ENCODE results near the gene VPS26C. TPM values are rescaled to one million over a fixed set of nuclear protein-coding genes. Genes with fewer than 3 reads are reported as not detected.

Gene VPS26C
- polyA plus RNA-seq, 6 donors from 2014 or later: 46.1 to 64.6 (median 61.0) TPM

GRCh38 chr21:37220981-37221664, 46.0 kb downstream of the VPS26C start:
- peaks cover 0 to 4% (median 0%) of the 10 kb centered on the region in 7 donors for H3K9me3 Mint-ChIP-seq
- H3K27me3 Mint-ChIP-seq: no peaks in the 10 kb centered on the region
- DNase-seq: peak; percentile 87
- peak; percentile 87 for ATAC-seq (ENCODE audit: low read depth in 2 of 2)
- peak overlapping the region; percentile 81 to 96 (median 94) for H3K4me3 Mint-ChIP-seq
- H3K27ac Mint-ChIP-seq: peak overlapping the region; percentile 31 to 96 (median 91)
- peaks cover 0 to 7% of the 10 kb centered on the region in 2 donors for H3K36me3 Mint-ChIP-seq
- peaks cover 18 to 42% (median 31%) of the 10 kb centered on the region in 3 donors for H3K4me1 Mint-ChIP-seq

GRCh38 chr21:37220433-37220980, 46.6 kb downstream of the VPS26C start:
- Mint-ChIP-seq H3K4me1 (peaks cover 12 to 36% (median 26%) of the 10 kb centered on the region in 3 donors), H3K27ac (peak overlapping the region; percentile 31 to 96 (median 91)), H3K9me3 (peaks cover 0 to 4% (median 0%) of the 10 kb centered on the region in 7 donors), H3K27me3 (no peaks in the 10 kb centered on the region), H3K4me3 (peak overlapping the region; percentile 81 to 96 (median 94)), H3K36me3 (peaks cover 0 to under 1% of the 10 kb centered on the region in 2 donors)
- peak; percentile 18 to 27 for ATAC-seq (ENCODE audit: low read depth in 2 of 2)
- no peak for DNase-seq

DNA sequence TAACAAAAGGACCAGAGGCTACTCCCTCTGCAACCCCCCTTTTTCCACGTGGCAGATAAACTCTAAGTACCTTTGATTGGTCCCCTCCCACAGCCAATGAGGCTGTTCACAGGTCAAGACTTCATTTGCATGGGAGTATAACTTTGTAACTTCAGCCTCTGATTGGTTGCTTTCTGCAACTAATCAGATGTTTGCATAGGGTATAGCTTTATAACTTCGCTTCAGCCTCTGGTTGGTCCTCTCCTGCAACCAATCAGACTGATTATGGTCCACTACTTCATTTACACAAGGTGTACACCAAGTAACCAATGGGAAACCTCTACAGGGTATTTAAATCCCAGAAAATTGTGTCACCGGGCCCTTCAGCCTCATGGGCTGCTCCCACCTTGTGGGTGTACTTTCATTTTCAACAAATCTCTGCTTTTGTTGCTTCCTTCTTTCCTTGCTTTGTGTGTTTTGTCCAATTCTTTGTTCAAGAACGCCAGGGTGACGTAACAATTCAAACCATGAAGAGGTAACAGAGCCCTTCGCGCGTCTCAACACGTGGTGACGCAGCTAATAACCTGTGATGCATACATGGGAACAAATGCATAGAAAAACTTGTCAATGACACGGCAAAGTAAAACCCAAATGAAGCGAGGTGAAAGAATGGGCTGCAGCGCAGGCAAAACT, 47.2 kb downstream of the VPS26C start:
- peak overlapping the region; percentile 31 to 95 (median 90) for H3K27ac Mint-ChIP-seq
- H3K4me3 Mint-ChIP-seq: peak overlapping the region; percentile 81 to 96 (median 94)
- no peaks in the 10 kb centered on the region for H3K36me3 Mint-ChIP-seq
- peak; percentile 20 for DNase-seq
- ATAC-seq (ENCODE audit: low read depth in 2 of 2): peak; percentile 0 to 2
- H3K4me1 Mint-ChIP-seq: peaks cover 7 to 30% (median 20%) of the 10 kb centered on the region in 3 donors
- peaks cover 0 to 4% (median 0%) of the 10 kb centered on the region in 7 donors for H3K9me3 Mint-ChIP-seq
- no peaks in the 10 kb centered on the region for H3K27me3 Mint-ChIP-seq

DNA sequence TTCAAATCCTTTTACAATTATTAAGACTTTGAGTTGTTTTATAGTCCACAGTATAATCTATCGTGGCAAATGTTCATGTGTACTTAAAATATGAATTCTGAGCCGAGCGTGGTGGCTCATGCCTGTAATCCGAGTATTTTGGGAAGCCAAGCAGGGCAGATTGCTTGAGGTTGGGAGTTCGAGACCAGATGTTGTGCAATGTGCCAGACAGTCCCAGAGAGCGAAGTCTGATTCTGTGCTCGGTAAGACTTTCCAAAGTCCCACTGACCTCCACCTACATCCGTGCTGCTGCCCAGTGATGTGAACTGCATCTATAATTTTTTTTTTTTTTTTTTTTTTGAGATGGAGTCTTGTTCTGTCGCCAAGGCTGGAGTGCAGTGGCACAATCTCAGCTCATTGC, 52.2 kb downstream of the VPS26C start:
- H3K9me3 Mint-ChIP-seq: peaks cover 0 to 6% (median 0%) of the 10 kb centered on the region in 7 donors
- H3K27ac Mint-ChIP-seq: no peak overlapping the region
- peaks cover 4 to 6% (median 4%) of the 10 kb centered on the region in 3 donors for H3K4me1 Mint-ChIP-seq
- H3K4me3 Mint-ChIP-seq: no peak overlapping the region
- no peaks in the 10 kb centered on the region for H3K36me3 Mint-ChIP-seq
- ATAC-seq (ENCODE audit: low read depth in 2 of 2) (no peak), DNase-seq (no peak)
- no peaks in the 10 kb centered on the region for H3K27me3 Mint-ChIP-seq

GRCh38 chr21:37210799-37211198, 56.3 kb downstream of the VPS26C start:
- H3K27ac Mint-ChIP-seq: no peak overlapping the region
- no peak overlapping the region for H3K4me3 Mint-ChIP-seq
- no peaks in the 10 kb centered on the region for H3K36me3 Mint-ChIP-seq
- ATAC-seq (ENCODE audit: low read depth in 2 of 2): no peak
- peaks cover 0 to 6% (median 0%) of the 10 kb centered on the region in 7 donors for H3K9me3 Mint-ChIP-seq
- peaks cover 18 to 27% (median 26%) of the 10 kb centered on the region in 3 donors for H3K4me1 Mint-ChIP-seq
- H3K27me3 Mint-ChIP-seq: no peaks in the 10 kb centered on the region
- DNase-seq: no peak

DNA sequence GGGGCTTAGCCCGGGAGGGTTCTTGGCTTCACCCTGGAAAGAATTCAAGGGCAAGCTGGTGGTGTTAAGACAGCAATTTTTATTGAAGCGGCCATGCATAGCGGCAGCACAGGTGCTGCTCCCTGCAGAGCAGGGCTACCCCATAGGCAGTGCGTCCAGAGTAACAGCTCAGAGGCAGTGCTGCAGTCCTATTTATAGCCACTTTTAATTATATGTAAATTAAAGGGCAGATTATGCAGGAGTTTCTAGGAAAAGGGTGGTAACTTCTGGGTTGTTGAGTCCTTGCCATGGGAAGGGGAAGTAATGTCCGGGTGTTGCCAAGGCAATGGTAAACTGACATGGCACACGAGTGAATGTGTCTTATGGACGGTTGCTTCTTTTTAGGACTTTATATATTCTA, 57.0 kb downstream of the VPS26C start:
- DNase-seq: no peak
- no peaks in the 10 kb centered on the region for H3K36me3 Mint-ChIP-seq

DNA sequence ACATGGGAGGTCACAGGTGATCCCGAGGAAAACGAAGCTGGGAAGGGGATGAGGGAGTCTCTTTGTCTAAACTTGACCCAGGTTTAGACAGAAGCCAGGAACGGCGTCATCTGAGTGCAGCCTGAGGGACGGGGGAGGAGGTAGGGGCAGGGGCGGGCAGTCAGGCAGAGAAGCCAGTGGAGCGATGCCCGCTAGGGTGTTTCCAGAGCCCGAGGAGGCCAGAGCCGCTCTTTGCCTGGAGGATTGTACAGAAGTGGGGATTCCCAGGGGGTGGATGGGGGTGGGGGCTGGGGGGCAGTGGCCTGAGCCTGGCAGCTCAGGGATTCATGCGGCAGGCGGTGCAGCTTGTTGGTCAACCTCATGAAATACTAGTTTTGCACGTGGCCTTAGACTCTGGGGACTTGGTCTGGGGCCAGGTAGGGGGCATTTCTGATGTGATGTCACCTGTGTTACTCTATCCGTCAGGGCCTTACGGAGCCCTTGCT, 58.4 kb downstream of the VPS26C start:
- Mint-ChIP-seq H3K36me3 (peaks cover 0 to 10% of the 10 kb centered on the region in 2 donors), H3K27ac (peak overlapping the region; percentile 52 to 95 (median 82)), H3K9me3 (peaks cover 0 to 6% (median 0%) of the 10 kb centered on the region in 7 donors), H3K27me3 (no peaks in the 10 kb centered on the region), H3K4me1 (peaks cover 18 to 27% (median 26%) of the 10 kb centered on the region in 3 donors), H3K4me3 (peak overlapping the region; percentile 67 to 93 (median 83))
- ATAC-seq (ENCODE audit: low read depth in 2 of 2) (peak; percentile 73 to 83), DNase-seq (no peak)

More for the DNA sequence above, 57.0 kb downstream of the VPS26C start:
- Mint-ChIP-seq H3K9me3 (peaks cover 0 to 6% (median 0%) of the 10 kb centered on the region in 7 donors), H3K4me3 (peak overlapping the region in 2 of 8 donors; percentile 7 to 72), H3K4me1 (peaks cover 18 to 27% (median 26%) of the 10 kb centered on the region in 3 donors), H3K27ac (peak overlapping the region in 1 of 6 donors; percentile 88), H3K27me3 (no peaks in the 10 kb centered on the region)
- ATAC-seq (ENCODE audit: low read depth in 2 of 2): no peak

DNA sequence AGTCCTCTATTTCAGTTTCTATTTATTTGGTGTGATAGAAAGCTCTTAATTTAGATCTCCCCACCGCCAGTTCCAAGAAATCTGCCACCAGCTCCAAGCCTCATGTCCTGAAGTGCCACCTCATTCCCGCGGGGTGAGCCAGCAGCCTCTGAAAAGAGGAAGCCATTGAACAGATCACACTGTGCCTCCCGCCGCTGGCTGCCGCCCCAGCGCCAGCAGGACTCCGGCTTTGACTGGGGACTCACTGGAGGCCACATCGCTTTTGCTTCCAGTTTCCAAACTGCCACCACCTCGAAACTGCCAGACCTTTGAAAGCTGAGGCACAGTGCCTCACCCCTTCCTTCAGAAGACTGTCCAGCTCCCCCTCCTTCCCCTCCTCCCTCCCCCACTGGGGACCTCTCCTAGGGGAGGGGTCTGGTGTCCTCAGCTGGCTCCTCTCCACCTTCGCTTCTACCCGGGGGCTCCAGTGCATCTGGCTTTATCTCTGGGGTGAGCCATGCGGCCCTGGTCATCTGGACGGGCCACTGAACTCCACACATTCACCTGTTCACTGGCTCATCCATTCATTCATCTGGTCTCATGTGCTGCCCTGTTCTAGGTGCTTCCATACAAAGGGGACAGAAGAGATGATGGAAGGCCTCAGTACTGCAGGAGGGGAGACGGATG, 58.9 kb downstream of the VPS26C start:
- Mint-ChIP-seq H3K36me3 (peaks cover 0 to 10% of the 10 kb centered on the region in 2 donors), H3K9me3 (peaks cover 0 to 6% (median 0%) of the 10 kb centered on the region in 7 donors), H3K27me3 (no peaks in the 10 kb centered on the region), H3K4me1 (peaks cover 18 to 27% (median 26%) of the 10 kb centered on the region in 3 donors), H3K4me3 (peak overlapping the region; percentile 67 to 93 (median 83)), H3K27ac (peak overlapping the region; percentile 36 to 95 (median 79))
- DNase-seq: peak; percentile 60
- peak; percentile 83 to 86 for ATAC-seq (ENCODE audit: low read depth in 2 of 2)

- Mint-ChIP-seq H3K36me3 (peaks cover 5 to 14% of the 10 kb centered on the region in 2 donors), H3K9me3 (peaks cover 0 to 6% (median 0%) of the 10 kb centered on the region in 7 donors), H3K27ac (peak overlapping the region in 5 of 6 donors; percentile 16 to 91 (median 70)), H3K4me1 (peaks cover 18 to 27% (median 26%) of the 10 kb centered on the region in 3 donors), H3K4me3 (peak overlapping the region; percentile 67 to 93 (median 83)), H3K27me3 (no peaks in the 10 kb centered on the region)
- DNase-seq (no peak), ATAC-seq (ENCODE audit: low read depth in 2 of 2) (peak; percentile 1)
These were observed 59.6 kb downstream of the VPS26C start for GRCh38 chr21:37207441-37208009.

GRCh38 chr21:37206496-37206895, 60.6 kb downstream of the VPS26C start:
- Mint-ChIP-seq H3K4me1 (peaks cover 18 to 27% (median 26%) of the 10 kb centered on the region in 3 donors), H3K27me3 (no peaks in the 10 kb centered on the region), H3K4me3 (peak overlapping the region in 1 of 8 donors; percentile 11), H3K9me3 (peaks cover 0 to 3% (median 0%) of the 10 kb centered on the region in 7 donors), H3K27ac (peak overlapping the region in 4 of 6 donors; percentile 36 to 78 (median 44)), H3K36me3 (peaks cover 14 to 24% of the 10 kb centered on the region in 2 donors)
- DNase-seq: no peak
- ATAC-seq (ENCODE audit: low read depth in 2 of 2): no peak

DNA sequence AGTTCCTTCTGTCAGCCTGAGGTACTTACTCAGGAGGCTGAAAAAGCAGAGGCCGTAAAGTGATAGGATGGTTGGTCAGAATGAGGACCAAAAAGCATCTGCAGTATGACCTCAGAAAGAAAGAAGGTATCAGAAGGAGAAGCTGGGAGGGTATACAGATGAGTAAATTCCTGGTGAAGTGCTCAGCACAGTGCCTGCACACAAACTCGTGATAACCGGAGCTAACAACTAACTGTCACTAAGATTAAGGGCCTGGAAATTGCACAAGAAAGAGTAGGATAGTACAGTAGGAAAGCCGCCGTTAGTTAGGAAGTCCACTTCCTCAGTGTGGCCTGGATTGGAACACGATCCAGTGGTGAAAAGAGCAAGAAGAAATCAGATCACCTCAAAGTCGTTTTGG, 62.6 kb downstream of the VPS26C start:
- H3K4me1 Mint-ChIP-seq: peaks cover 15 to 25% (median 21%) of the 10 kb centered on the region in 3 donors
- H3K4me3 Mint-ChIP-seq: no peak overlapping the region
- no peaks in the 10 kb centered on the region for H3K9me3 Mint-ChIP-seq
- peaks cover 21 to 26% of the 10 kb centered on the region in 2 donors for H3K36me3 Mint-ChIP-seq
- H3K27ac Mint-ChIP-seq: peak overlapping the region in 1 of 6 donors; percentile 45
- ATAC-seq (ENCODE audit: low read depth in 2 of 2): no peak
- no peak for DNase-seq
- no peaks in the 10 kb centered on the region for H3K27me3 Mint-ChIP-seq

Measured in naive B cell (primary cell).